Measurements from ENCODE around the gene APBB2.

- TF ChIP-seq CTCF (IDR thresholded peaks at IDR 0.05) (no peak), POLR2A (IDR thresholded peaks at IDR 0.05) (no peak)
Observed at GRCh38 chr4:41102414-41103092, 111.8 kb downstream of the APBB2 start.
